Naive thymus-derived CD4-positive, alpha-beta T cell (primary cell): ENCODE results near the gene USP12. TPM values are rescaled to one million over a fixed set of nuclear protein-coding genes. Genes with fewer than 3 reads are reported as not detected.

Source experiments
- ATAC-seq: fragments of 150-1000 bp; cut with Tn5 transposase; 2 replicates; pipeline ENCODE4 v1.10.0; 2021; ENCODE audit warnings: mild to moderate bottlenecking, moderate library complexity
- CTCF ChIA-PET: fragments of 350-600 bp; sonication (Branson Sonifier 250); formaldehyde crosslinking; loops from one replicate; lab custom pipeline; 2021; ENCODE audit warnings: antibody characterized with exemption; lab: Charles Lee
- POLR2A ChIA-PET: fragments of 350-600 bp; sonication (Branson Sonifier 250); formaldehyde crosslinking; loops from one replicate; lab custom pipeline; 2021; ENCODE audit warnings: antibody characterized with exemption, inconsistent platforms; lab: Charles Lee
- DNase-seq, 9 donors: peaks; one replicate each; pipeline versions ENCODE4 v3.0.0 to v3.0.0-alpha.2; 2020 to 2022; ENCODE audit warnings: mixed read lengths in 1 of 9
- H3K27ac ChIP-seq: one replicate; pipeline ENCODE4 v1.7.0; 2013; ENCODE audit warnings: mild to moderate bottlenecking, low read depth, low read length, moderate library complexity
- H3K27me3 ChIP-seq, 2 donors: one replicate each; pipeline ENCODE4 v1.7.0; 2013; ENCODE audit warnings: low read length in 2 of 2, mild to moderate bottlenecking in 2 of 2, moderate library complexity in 2 of 2; ENCODE audit not compliant: control insufficient read depth in 2 of 2, insufficient read depth in 2 of 2
- H3K36me3 ChIP-seq, 3 experiments: 1 replicate in 2 of 3; 2 replicates in 1 of 3; pipeline ENCODE4 v1.7.0; 2013; ENCODE audit warnings: low read length in 3 of 3, mild to moderate bottlenecking in 3 of 3, moderate library complexity in 1 of 3; ENCODE audit not compliant: insufficient read depth in 3 of 3, control insufficient read depth in 2 of 3
- H3K4me1 ChIP-seq, 2 donors: one replicate each; pipeline ENCODE4 v1.7.0; 2013; ENCODE audit warnings: low read length in 2 of 2, mild to moderate bottlenecking in 2 of 2, moderate library complexity in 1 of 2; ENCODE audit not compliant: control insufficient read depth in 2 of 2, insufficient read depth in 2 of 2
- H3K4me3 ChIP-seq: 2 replicates; pipeline ENCODE4 v1.7.0; 2013; ENCODE audit warnings: mild to moderate bottlenecking, low read length
- H3K9me3 ChIP-seq, 3 experiments: 1 replicate in 2 of 3; 2 replicates in 1 of 3; pipeline ENCODE4 v1.7.0; 2013; ENCODE audit warnings: low read length in 3 of 3; ENCODE audit not compliant: control insufficient read depth in 2 of 3
- H3K27ac Mint-ChIP-seq, 9 donors: one replicate each; pipeline ENCODE4 v1.8.0; 2020 to 2022; ENCODE audit warnings: mixed read lengths in 9 of 9, mild to moderate bottlenecking in 8 of 9, moderate library complexity in 5 of 9, inconsistent platforms in 2 of 9
- H3K27me3 Mint-ChIP-seq, 5 donors: one replicate each; pipeline ENCODE4 v1.8.0; 2021 to 2022; ENCODE audit warnings: mixed read lengths in 5 of 5, mild to moderate bottlenecking in 1 of 5
- H3K36me3 Mint-ChIP-seq, 5 donors: one replicate each; pipeline ENCODE4 v1.8.0; 2020 to 2022; ENCODE audit warnings: mixed read lengths in 5 of 5, mild to moderate bottlenecking in 3 of 5, inconsistent platforms in 1 of 5
- H3K4me1 Mint-ChIP-seq, 7 donors: one replicate each; pipeline ENCODE4 v1.8.0; 2020 to 2022; ENCODE audit warnings: mixed read lengths in 7 of 7, mild to moderate bottlenecking in 3 of 7, inconsistent platforms in 1 of 7
- H3K4me3 Mint-ChIP-seq, 10 donors: one replicate each; pipeline ENCODE4 v1.8.0; 2020 to 2022; ENCODE audit warnings: mild to moderate bottlenecking in 10 of 10, mixed read lengths in 10 of 10, moderate library complexity in 6 of 10, inconsistent platforms in 2 of 10
- H3K9me3 Mint-ChIP-seq, 11 donors: one replicate each; pipeline ENCODE4 v1.8.0; 2020 to 2022; ENCODE audit warnings: mixed read lengths in 11 of 11, mild to moderate bottlenecking in 4 of 11, inconsistent platforms in 1 of 11, moderate library complexity in 1 of 11
- intact Hi-C, 2 donors: fragments of 100-400 bp; cut with micrococcal nuclease; formaldehyde crosslinking; loops; one replicate each; pipeline ENCODE4 v1.15.1; 2023
- polyA plus RNA-seq, 2 donors: library from polyadenylated mRNA; unstranded; fragments of 300-500 nt; fragmentation: Illumina TruSeq; gene quantifications; one replicate each; pipeline ENCODE4 v1.2.3, GENCODE V29; 2021
- total RNA-seq, 6 experiments: library from RNA in 5 of 6; stranded (reverse) in 5 of 6; gene quantifications; 1 replicate in 5 of 6; 2 replicates in 1 of 6; pipeline ENCODE4 v1.2.3 and lab custom pipeline; 2021 to 2026

Gene USP12
- total and polyA plus RNA-seq, 7 experiments from 2014 or later, result 11.0 to 53.5 (median 24.7) TPM

DNA sequence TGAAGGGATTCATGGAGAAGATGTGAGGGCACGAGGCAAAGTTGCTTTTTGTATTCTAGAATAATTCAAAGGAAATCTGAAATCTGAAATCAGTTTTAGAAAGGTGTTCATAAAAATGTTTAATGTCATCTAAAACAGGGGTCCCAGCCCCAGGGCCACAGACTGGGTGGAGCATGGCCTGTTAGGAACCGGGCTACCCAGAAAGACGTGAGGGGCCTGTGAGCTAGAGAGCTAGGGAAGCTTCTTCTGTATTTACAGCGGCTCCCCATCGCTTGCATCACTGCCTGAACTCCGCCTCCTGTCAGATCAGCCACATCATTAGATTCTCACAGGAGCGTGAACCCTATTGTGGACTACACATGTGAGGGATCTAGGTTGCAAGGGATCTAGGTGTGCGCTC lies 151.2 kb downstream of the USP12 start:
- CTCF ChIA-PET, result no interaction called here
- H3K27ac ChIP-seq, result no peak overlapping the region
- POLR2A ChIA-PET, result no interaction called here
- no peak overlapping the region for H3K4me3 ChIP-seq
- H3K9me3 ChIP-seq, result no peaks in the 10 kb centered on the region
- no peaks in the 10 kb centered on the region for H3K36me3 ChIP-seq
- peaks cover 0 to 7% (median 0%) of the 10 kb centered on the region in 7 donors for H3K4me1 Mint-ChIP-seq
- no peak for ATAC-seq
- intact Hi-C loops, result no loop called here
- H3K4me1 ChIP-seq, result no peaks in the 10 kb centered on the region
- H3K4me3 Mint-ChIP-seq, result no peak overlapping the region
- H3K9me3 Mint-ChIP-seq, result no peaks in the 10 kb centered on the region
- H3K36me3 Mint-ChIP-seq, result no peaks in the 10 kb centered on the region
- H3K27me3 Mint-ChIP-seq, result peaks cover 0 to 14% (median 6%) of the 10 kb centered on the region in 5 donors
- H3K27ac Mint-ChIP-seq, result no peak overlapping the region
- H3K27me3 ChIP-seq, result no peaks in the 10 kb centered on the region
- DNase-seq, result no peak

DNA sequence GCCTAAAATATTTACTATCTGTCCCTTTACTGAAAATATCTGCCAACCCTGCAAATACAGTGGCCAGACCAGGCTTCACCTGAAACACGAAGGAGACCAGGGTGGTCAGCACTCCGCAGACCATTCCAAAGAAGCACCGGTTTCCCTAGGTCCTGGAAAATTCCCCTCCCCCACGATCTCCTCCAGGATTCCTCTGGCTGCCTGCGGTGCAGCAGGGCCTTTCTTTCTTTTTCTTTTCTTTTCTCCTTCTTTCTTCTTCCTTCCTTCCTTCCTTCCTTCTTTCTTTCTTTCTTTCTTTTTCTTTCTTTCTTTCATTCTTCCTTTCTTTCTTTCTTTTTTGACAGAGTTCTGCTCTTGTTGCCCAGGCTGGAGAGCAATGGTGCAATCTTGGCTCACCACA lies 152.7 kb downstream of the USP12 start:
- Mint-ChIP-seq H3K4me1 (peaks cover 0 to 7% (median 0%) of the 10 kb centered on the region in 7 donors), H3K36me3 (peaks cover 0 to 3% (median 0%) of the 10 kb centered on the region in 5 donors), H3K27ac (peak overlapping the region in 1 of 9 donors; percentile 41), H3K4me3 (no peak overlapping the region), H3K9me3 (no peaks in the 10 kb centered on the region), H3K27me3 (peaks cover 0 to 12% (median 2%) of the 10 kb centered on the region in 5 donors)
- ChIA-PET POLR2A (no interaction called here), CTCF (no interaction called here)
- no peak overlapping the region for H3K27ac ChIP-seq
- H3K27me3 ChIP-seq, result no peaks in the 10 kb centered on the region
- H3K4me1 ChIP-seq, result no peaks in the 10 kb centered on the region
- no peak for ATAC-seq
- no peak overlapping the region for H3K4me3 ChIP-seq
- DNase-seq, result no peak
- intact Hi-C loops, result no loop called here
- H3K9me3 ChIP-seq, result no peaks in the 10 kb centered on the region
- no peaks in the 10 kb centered on the region for H3K36me3 ChIP-seq

GRCh38 chr13:27018344-27018861 lies 153.2 kb downstream of the USP12 start:
- no peaks in the 10 kb centered on the region for H3K9me3 Mint-ChIP-seq

DNA sequence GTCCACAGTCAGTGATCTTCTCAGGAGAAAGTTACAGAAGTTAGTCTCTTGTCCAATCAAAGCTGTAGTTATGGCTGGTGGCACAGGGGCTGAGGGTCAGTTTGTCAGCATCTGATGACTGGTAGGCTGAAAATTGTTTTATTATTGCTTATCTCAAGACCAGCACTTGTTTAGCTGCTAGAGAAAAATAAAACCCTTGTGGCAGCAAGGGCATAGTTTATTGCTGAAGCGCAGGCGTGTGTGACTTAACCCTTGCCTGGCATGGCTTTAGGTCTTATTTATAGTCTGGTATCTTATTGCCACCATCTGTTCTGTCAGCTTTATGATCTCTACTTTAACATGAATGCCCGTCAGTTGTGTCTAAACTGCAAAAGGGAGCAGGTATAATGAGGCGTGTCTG lies 154.7 kb downstream of the USP12 start:
- H3K36me3 ChIP-seq, result no peaks in the 10 kb centered on the region
- no peaks in the 10 kb centered on the region for H3K27me3 ChIP-seq
- intact Hi-C loops, result no loop called here
- Mint-ChIP-seq H3K36me3 (peaks cover 0 to 3% (median 0%) of the 10 kb centered on the region in 5 donors), H3K9me3 (no peaks in the 10 kb centered on the region), H3K4me1 (no peaks in the 10 kb centered on the region), H3K4me3 (no peak overlapping the region), H3K27me3 (peaks cover 0 to 12% (median 5%) of the 10 kb centered on the region in 5 donors), H3K27ac (no peak overlapping the region)
- ATAC-seq (no peak), DNase-seq (no peak)
- H3K9me3 ChIP-seq, result no peaks in the 10 kb centered on the region
- POLR2A ChIA-PET, result interaction anchor here (0.7 kb wide), 1 partner anchor 455 kb away, joined by 3 read pairs; no protein-coding TSS in a partner anchor
- H3K4me3 ChIP-seq, result no peak overlapping the region
- no peaks in the 10 kb centered on the region for H3K4me1 ChIP-seq
- H3K27ac ChIP-seq, result no peak overlapping the region
- CTCF ChIA-PET, result interaction anchor here (0.7 kb wide), 1 partner anchor 782 kb away, joined by 3 read pairs; no protein-coding TSS in a partner anchor

More at GRCh38 chr13:27018344-27018861, 153.2 kb downstream of the USP12 start:
- ATAC-seq (no peak), DNase-seq (no peak)
- H3K27me3 ChIP-seq, result no peaks in the 10 kb centered on the region
- no peaks in the 10 kb centered on the region for H3K4me1 ChIP-seq
- Mint-ChIP-seq H3K27me3 (peaks cover 0 to 12% (median 2%) of the 10 kb centered on the region in 5 donors), H3K27ac (peak overlapping the region in 1 of 9 donors; percentile 9), H3K36me3 (peaks cover 0 to 3% (median 0%) of the 10 kb centered on the region in 5 donors), H3K4me1 (peaks cover 0 to 7% (median 0%) of the 10 kb centered on the region in 7 donors), H3K4me3 (no peak overlapping the region)
- POLR2A ChIA-PET, result no interaction called here
- no peak overlapping the region for H3K27ac ChIP-seq
- intact Hi-C loops, result no loop called here
- no peaks in the 10 kb centered on the region for H3K36me3 ChIP-seq
- no peaks in the 10 kb centered on the region for H3K9me3 ChIP-seq
- no peak overlapping the region for H3K4me3 ChIP-seq
- CTCF ChIA-PET, result no interaction called here

Other genes with a start within 250 kb of the USP12 start
- 1,000 to 10,000 TPM in 4 of 5 experiments, 100 to 1,000 TPM in 1; 962 to 2,668 (median 2,384) TPM for gene RPL21, start 79.7 kb upstream of the USP12 start, total RNA-seq
- gene RPL21, start 79.7 kb upstream of the USP12 start, polyA plus RNA-seq, result 1,000 to 10,000 TPM; 7,687 to 9,287 TPM
- gene RASL11A, start 99.0 kb upstream of the USP12 start, total RNA-seq, result 1 to 10 TPM in 2 of 5 experiments, under 1 TPM in 3; 0.44 to 3.0 (median 0.86) TPM
- gene RASL11A, start 99.0 kb upstream of the USP12 start, polyA plus RNA-seq, result 1 to 10 TPM in 1 of 2 donors, under 1 TPM in 1; 0.53 to 1.7 TPM